ENCODE results near the gene CDH4. TPM values are rescaled to one million over a fixed set of nuclear protein-coding genes. Genes with fewer than 3 reads are reported as not detected.

The CDH4 gene
- total and polyA plus RNA-seq, 2 of the 8 experiments (the other 6 are each of a cell fraction or from before 2014, with no cell fraction given): 4.3 to 7.9 TPM

- no peak for TF ChIP-seq RXRA (IDR thresholded peaks at IDR 0.05; ENCODE audit: insufficient read depth, low read depth, low read length)
- no peak for TF ChIP-seq EZH2 (IDR thresholded peaks at IDR 0.05; ENCODE audit: low read depth, low read length, severe bottlenecking)
- TF ChIP-seq EGR1 (IDR thresholded peaks at IDR 0.05; ENCODE audit: borderline replicate concordance, low read depth, low read length): no peak
- no peak for TF ChIP-seq TAF1 (IDR thresholded peaks at IDR 0.05; ENCODE audit: low read depth, low read length)
- TF ChIP-seq KDM1A (IDR thresholded peaks at IDR 0.05; ENCODE audit: borderline replicate concordance, low read length): no peak
- no peak for TF ChIP-seq POLR2AphosphoS5 (IDR thresholded peaks at IDR 0.05; ENCODE audit: low read depth, low read length)
- TF ChIP-seq HDAC2 (IDR thresholded peaks at IDR 0.05; ENCODE audit: borderline replicate concordance in 1 of 2, low read depth in 2 of 2, low read length in 2 of 2): no peak
- no peak for TF ChIP-seq POLR2A (IDR thresholded peaks at IDR 0.05; ENCODE audit: control extremely low read depth in 1 of 2, low read depth in 2 of 2, low read length in 2 of 2)
- TF ChIP-seq RAD21 (IDR thresholded peaks at IDR 0.05 in 1 of 2, conservative IDR thresholded peaks at IDR 0.05 in 1 of 2; ENCODE audit: low read depth in 2 of 2, low read length in 2 of 2): no peak
- no peak for TF ChIP-seq USF2 (IDR thresholded peaks at IDR 0.05; ENCODE audit: low read length)
- TF ChIP-seq GTF2F1 (IDR thresholded peaks at IDR 0.05; ENCODE audit: borderline replicate concordance, low read depth, low read length): no peak
- Histone ChIP-seq H3K9me3 (ENCODE audit: insufficient read depth in 2 of 2, low read depth in 1 of 2, low read length in 1 of 2) (peaks cover 3 to 4% of the 10 kb centered on the region in 2 experiments; a peak in 3 of 4 replicates), H2BK15ac (ENCODE audit: low read length) (no peak overlapping the region), H3K4me1 (replicated peaks in 1 of 4; ENCODE audit: control insufficient read depth in 3 of 4, insufficient read depth in 4 of 4, low read length in 3 of 4) (peaks cover 0 to 11% (median 0%) of the 10 kb centered on the region in 4 experiments; a peak in 3 of 7 replicates), H3K14ac (ENCODE audit: insufficient read length) (no peak overlapping the region), H4K20me1 (replicated peaks in 1 of 2; ENCODE audit: control insufficient read depth in 1 of 2, insufficient read depth in 2 of 2, low read length in 2 of 2) (peaks cover 0 to 4% of the 10 kb centered on the region in 2 experiments), H3K79me2 (ENCODE audit: control insufficient read depth in 1 of 2, insufficient read depth in 2 of 2, low read length in 2 of 2) (no peaks in the 10 kb centered on the region), H3K4me3 (ENCODE audit: extremely low read depth in 1 of 4, insufficient read depth in 2 of 4, low read depth in 3 of 4, low read length in 4 of 4) (no peak overlapping the region), H2BK20ac (ENCODE audit: low read length) (no peak overlapping the region), H4K5ac (ENCODE audit: insufficient read length, low read depth, low read length) (no peak overlapping the region), H3K36me3 (ENCODE audit: control insufficient read depth in 2 of 4, insufficient read depth in 4 of 4, low read length in 3 of 4) (no peaks in the 10 kb centered on the region), H3K27ac (ENCODE audit: low read depth, low read length) (no peak overlapping the region), H3K23ac (ENCODE audit: insufficient read length) (no peak overlapping the region), H2AK5ac (ENCODE audit: low read depth, low read length) (no peak overlapping the region), H2AFZ (ENCODE audit: low read length) (no peak overlapping the region), H3K23me2 (ENCODE audit: low read depth, low read length) (no peaks in the 10 kb centered on the region), H2BK5ac (ENCODE audit: low read depth, low read length) (no peak overlapping the region), H3K9ac (replicated peaks in 1 of 4; ENCODE audit: extremely low read depth in 1 of 4, low read depth in 3 of 4, low read length in 3 of 4) (no peak overlapping the region), H3K18ac (ENCODE audit: extremely low read depth, low read length) (no peak overlapping the region), H3K4ac (replicated peaks; ENCODE audit: insufficient read length, low read depth, low read length) (no peak overlapping the region), H4K8ac (ENCODE audit: extremely low read depth, insufficient read depth, low read length) (no peak overlapping the region), H2BK120ac (replicated peaks; ENCODE audit: low read depth, low read length) (no peak overlapping the region), H3K79me1 (ENCODE audit: low read depth, low read length) (no peaks in the 10 kb centered on the region), H3K56ac (replicated peaks; ENCODE audit: insufficient read length, low read depth, low read length) (no peak overlapping the region), H4K91ac (replicated peaks; ENCODE audit: insufficient read length, low read length) (no peak overlapping the region), H3K27me3 (replicated peaks in 1 of 4; ENCODE audit: control insufficient read depth in 3 of 4, extremely low read depth in 1 of 4, insufficient read depth in 3 of 4, low read length in 3 of 4) (peaks cover 8 to 63% (median 54%) of the 10 kb centered on the region in 4 experiments), H3K4me2 (ENCODE audit: insufficient read depth in 1 of 2, low read depth in 2 of 2, low read length in 2 of 2) (no peak overlapping the region), H2BK12ac (ENCODE audit: low read depth, low read length) (no peak overlapping the region)
- POLR2A ChIA-PET (ENCODE audit: partially characterized antibody): no interaction called here
- DNase-seq (ENCODE audit: low read depth in 1 of 2, low spot score in 2 of 2) (no peak), FAIRE-seq (no peak)
- WGBS, 2 experiments (ENCODE audit: extremely low coverage in 1 of 2, insufficient coverage in 1 of 2, insufficient read length in 1 of 2, insufficient replicate concordance in 2 of 2, low coverage in 1 of 2, low lambda C conversion rate in 2 of 2, missing lambda C conversion rate in 1 of 2): 81% methylated on average over 7 of the region's 7 CpGs; no CpG with 5 or more reads in 1 of the 2 experiments
- CTCF ChIA-PET (ENCODE audit: partially characterized antibody): interaction anchor here (2.1 kb wide), 1 partner anchor 17 kb away, joined by 7 read pairs; no protein-coding TSS in a partner anchor
Observed at GRCh38 chr20:61246269-61246668, 5.8 kb upstream of the CDH4 start.

Data from H1 (cell line).